Immature natural killer cell (primary cell): ENCODE results near the gene HTR1D. TPM values are rescaled to one million over a fixed set of nuclear protein-coding genes. Genes with fewer than 3 reads are reported as not detected.
"Not testable (repeated sequence)": the region's sequence is repeated elsewhere in the genome, so short reads cannot be mapped to it uniquely, and the experiment has no call there.

ENCODE experiments used
- DNase-seq, 3 donors: peaks; one replicate each; pipeline ENCODE4 v3.0.0; 2022; ENCODE audit warnings: mixed read lengths in 1 of 3
- H3K27ac Mint-ChIP-seq, 6 donors: one replicate each; pipeline ENCODE4 v1.8.0; 2020; ENCODE audit warnings: mixed read lengths in 6 of 6, mild to moderate bottlenecking in 5 of 6, inconsistent platforms in 4 of 6, moderate library complexity in 3 of 6
- H3K27me3 Mint-ChIP-seq, 3 donors: one replicate each; pipeline ENCODE4 v1.8.0; 2020 to 2021; ENCODE audit warnings: low read depth in 3 of 3, mild to moderate bottlenecking in 3 of 3, mixed read lengths in 3 of 3, moderate library complexity in 3 of 3, inconsistent platforms in 1 of 3
- H3K36me3 Mint-ChIP-seq, 3 donors: one replicate each; pipeline ENCODE4 v1.8.0; 2020; ENCODE audit warnings: mixed read lengths in 3 of 3, inconsistent platforms in 2 of 3, mild to moderate bottlenecking in 2 of 3
- H3K4me1 Mint-ChIP-seq, 2 donors: one replicate each; pipeline ENCODE4 v1.8.0; 2020; ENCODE audit warnings: inconsistent platforms in 2 of 2, mild to moderate bottlenecking in 2 of 2, mixed read lengths in 2 of 2, moderate library complexity in 1 of 2
- H3K4me3 Mint-ChIP-seq, 5 donors: one replicate each; pipeline ENCODE4 v1.8.0; 2020; ENCODE audit warnings: mild to moderate bottlenecking in 5 of 5, mixed read lengths in 5 of 5, inconsistent platforms in 3 of 5, moderate library complexity in 3 of 5
- H3K9me3 Mint-ChIP-seq, 6 donors: one replicate each; pipeline ENCODE4 v1.8.0; 2020; ENCODE audit warnings: mild to moderate bottlenecking in 6 of 6, mixed read lengths in 6 of 6, inconsistent platforms in 4 of 6, moderate library complexity in 3 of 6
- polyA plus RNA-seq, 3 donors: library from polyadenylated mRNA; unstranded; fragments of 300-500 nt; fragmentation: Illumina TruSeq; gene quantifications; one replicate each; pipeline ENCODE4 v1.2.3, GENCODE V29; 2021

HTR1D gene, protein sequence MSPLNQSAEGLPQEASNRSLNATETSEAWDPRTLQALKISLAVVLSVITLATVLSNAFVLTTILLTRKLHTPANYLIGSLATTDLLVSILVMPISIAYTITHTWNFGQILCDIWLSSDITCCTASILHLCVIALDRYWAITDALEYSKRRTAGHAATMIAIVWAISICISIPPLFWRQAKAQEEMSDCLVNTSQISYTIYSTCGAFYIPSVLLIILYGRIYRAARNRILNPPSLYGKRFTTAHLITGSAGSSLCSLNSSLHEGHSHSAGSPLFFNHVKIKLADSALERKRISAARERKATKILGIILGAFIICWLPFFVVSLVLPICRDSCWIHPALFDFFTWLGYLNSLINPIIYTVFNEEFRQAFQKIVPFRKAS
- not detected for polyA plus RNA-seq

DNA sequence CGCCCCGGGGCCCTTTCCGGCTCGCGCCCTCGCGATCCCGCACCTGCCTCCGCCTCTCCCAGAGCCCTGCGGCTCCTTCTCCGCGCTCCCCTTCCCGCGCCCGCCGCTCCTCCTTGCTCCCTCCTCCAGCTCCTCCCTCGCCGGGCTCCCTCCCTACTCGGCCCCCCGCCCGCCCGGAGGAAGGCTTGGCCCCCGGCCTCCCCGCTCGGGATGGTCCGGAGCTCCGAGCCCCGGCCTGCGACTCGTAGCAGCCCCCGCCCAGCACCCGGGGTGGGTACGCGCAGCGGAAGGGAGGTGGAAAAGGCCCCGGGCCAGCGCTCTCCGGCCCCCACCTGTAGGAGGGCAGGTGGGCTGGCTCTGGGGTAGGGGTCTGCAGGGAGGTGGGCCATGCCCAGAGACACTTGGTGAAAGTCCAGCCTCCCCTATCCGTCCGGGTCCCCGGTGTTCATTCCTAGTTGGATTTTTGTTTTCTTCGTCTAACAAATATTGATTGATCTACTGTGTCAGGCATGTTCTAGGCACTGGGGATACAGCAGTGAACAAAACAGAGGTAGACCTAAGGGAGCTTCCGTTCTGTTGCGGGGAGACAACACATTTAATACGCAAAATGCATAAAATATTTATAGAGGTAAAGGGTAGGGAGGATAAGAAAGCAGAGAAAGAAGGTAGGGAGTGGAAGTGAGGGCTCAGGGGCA, at the start of gene HTR1D:
HTR1D (minus strand) TSS at position 82 of the 695 bp plus-strand sequence. CDS start 23,283 bp downstream, outside the sequence.
- no peak for DNase-seq
- Mint-ChIP-seq H3K27me3 (peaks cover 6 to 22% (median 12%) of the 10 kb centered on the region in 3 donors), H3K27ac (no peak within 1 kb of the TSS), H3K9me3 (no peaks in the 10 kb centered on the region), H3K4me3 (peak within 1 kb of the TSS in 3 of 5 donors; percentile 13 to 28 (median 27)), H3K36me3 (peaks cover 0 to 4% (median 0%) of the 10 kb centered on the region in 3 donors), H3K4me1 (peaks cover 9 to 11% of the 10 kb centered on the region in 2 donors)

DNA sequence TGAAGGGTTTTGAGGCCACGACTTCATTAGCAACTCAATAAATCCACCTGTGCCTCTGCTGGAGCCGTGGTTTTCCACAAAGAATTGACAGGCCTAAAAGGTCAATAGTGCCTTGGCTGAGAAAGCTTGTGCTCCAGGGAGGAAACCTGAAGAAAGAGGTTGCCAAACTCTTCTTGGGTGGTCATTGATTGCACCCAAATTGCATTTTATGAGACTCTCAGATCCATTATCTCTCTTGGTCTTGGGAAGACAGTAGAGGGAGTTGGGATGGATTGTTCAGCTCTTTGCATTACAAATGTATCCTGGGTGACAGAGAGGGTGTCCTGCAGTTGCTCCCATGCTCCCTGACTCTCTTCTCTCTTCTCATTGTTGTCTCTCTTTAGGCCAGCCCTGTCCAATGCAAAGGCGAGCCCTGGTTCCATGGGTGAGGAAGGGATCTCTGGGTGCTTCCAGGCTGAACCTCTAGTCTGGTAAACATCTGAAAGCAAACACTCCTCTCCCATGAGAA, 46.1 kb upstream of the HTR1D start:
- no peak overlapping the region for H3K27ac Mint-ChIP-seq
- H3K27me3 Mint-ChIP-seq, result peaks cover 0 to 4% (median 0%) of the 10 kb centered on the region in 3 donors
- no peak for DNase-seq
- no peaks in the 10 kb centered on the region for H3K4me1 Mint-ChIP-seq
- H3K9me3 Mint-ChIP-seq, result no peaks in the 10 kb centered on the region
- no peak overlapping the region for H3K4me3 Mint-ChIP-seq
- no peaks in the 10 kb centered on the region for H3K36me3 Mint-ChIP-seq

DNA sequence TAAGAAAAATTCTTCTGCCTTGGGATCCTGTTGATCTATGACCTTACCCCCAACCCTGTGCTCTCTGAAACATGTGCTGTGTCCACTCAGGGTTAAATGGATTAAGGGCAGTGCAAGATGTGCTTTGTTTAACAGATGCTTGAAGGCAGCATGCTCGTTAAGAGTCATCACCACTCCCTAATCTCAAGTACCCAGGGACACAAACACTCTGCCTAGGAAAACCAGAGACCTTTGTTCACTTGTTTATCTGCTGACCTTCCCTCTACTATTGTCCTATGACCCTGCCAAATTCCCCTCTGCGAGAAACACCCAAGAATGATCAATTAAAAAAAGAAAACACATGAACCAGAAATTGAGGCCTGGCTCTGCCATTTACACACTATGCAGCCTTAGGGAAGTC, 40.8 kb upstream of the HTR1D start:
- H3K9me3 Mint-ChIP-seq, H3K4me3 Mint-ChIP-seq, H3K36me3 Mint-ChIP-seq, H3K27ac Mint-ChIP-seq, DNase-seq, H3K27me3 Mint-ChIP-seq, H3K4me1 Mint-ChIP-seq: not testable (repeated sequence)

DNA sequence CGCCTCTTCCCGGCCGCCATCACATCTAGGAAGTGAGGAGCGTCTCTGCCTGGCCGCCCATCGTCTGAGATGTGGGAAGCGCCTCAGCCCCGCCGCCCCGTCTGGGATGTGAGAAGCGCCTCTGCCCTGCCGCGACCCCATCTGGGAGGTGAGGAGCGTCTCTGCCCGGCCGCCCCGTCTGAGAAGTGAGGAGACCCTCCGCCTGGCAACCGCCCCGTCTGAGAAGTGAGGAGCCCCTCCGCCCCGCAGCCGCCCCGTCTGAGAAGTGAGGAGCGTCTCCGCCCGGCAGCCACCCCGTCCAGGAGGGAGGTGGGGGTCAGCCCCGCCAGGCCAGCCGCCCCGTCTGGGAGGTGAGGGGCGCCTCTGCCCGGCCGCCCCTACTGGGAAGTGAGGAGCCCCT, 40.1 kb upstream of the HTR1D start:
- DNase-seq, H3K4me3 Mint-ChIP-seq, H3K36me3 Mint-ChIP-seq, H3K27me3 Mint-ChIP-seq, H3K4me1 Mint-ChIP-seq, H3K9me3 Mint-ChIP-seq, H3K27ac Mint-ChIP-seq: not testable (repeated sequence)

DNA sequence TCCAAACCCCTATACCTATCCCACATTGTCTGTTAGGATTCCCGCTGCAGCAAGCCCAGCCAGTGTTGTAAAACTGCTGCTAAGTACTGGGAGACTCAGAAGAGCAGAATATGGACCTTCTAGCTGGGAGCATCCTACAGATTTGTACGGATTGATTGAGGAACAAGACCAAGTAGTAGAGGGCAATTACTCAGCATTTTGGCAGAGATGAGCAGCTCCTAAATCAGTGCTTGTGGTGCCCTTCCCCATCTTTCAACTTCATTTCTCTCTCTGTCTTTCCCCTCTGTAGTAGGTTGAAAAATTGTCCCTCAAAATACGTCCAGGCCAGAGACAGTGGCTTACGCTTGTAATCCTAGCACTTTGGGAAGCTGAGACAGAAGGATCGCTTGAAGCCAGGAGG, 37.3 kb upstream of the HTR1D start:
- no peak for DNase-seq
- Mint-ChIP-seq H3K4me3 (no peak overlapping the region), H3K27ac (no peak overlapping the region), H3K4me1 (no peaks in the 10 kb centered on the region), H3K36me3 (peaks cover 0 to 3% (median 0%) of the 10 kb centered on the region in 3 donors), H3K9me3 (peaks cover 0 to 2% (median 0%) of the 10 kb centered on the region in 6 donors), H3K27me3 (peaks cover 2 to 4% (median 2%) of the 10 kb centered on the region in 3 donors)

DNA sequence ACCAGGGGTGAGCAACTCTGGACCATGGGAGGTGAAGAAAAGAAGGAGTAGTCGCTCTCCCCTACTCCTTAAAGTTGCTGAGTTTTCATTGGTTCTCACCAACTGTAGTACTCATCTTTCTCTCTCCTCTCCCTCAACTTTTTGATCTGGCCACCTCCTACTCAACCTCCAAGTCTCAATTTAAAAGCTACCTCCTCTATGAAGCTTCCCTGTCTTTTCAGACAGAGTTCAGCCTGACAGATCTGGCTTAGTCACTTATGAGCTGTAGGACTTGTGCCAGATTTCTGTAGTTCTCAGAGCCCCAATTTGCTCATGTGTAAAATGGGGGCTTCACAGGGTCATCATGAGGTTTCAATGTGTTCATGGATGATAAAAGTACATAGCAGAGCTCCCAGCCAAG, 34.5 kb upstream of the HTR1D start:
- Mint-ChIP-seq H3K27me3 (peaks cover 2 to 6% (median 4%) of the 10 kb centered on the region in 3 donors), H3K27ac (no peak overlapping the region), H3K4me3 (no peak overlapping the region), H3K36me3 (peaks cover 0 to 5% (median 0%) of the 10 kb centered on the region in 3 donors), H3K9me3 (peaks cover 0 to 6% (median 0%) of the 10 kb centered on the region in 6 donors), H3K4me1 (peaks cover 5 to 6% of the 10 kb centered on the region in 2 donors)
- no peak for DNase-seq

DNA sequence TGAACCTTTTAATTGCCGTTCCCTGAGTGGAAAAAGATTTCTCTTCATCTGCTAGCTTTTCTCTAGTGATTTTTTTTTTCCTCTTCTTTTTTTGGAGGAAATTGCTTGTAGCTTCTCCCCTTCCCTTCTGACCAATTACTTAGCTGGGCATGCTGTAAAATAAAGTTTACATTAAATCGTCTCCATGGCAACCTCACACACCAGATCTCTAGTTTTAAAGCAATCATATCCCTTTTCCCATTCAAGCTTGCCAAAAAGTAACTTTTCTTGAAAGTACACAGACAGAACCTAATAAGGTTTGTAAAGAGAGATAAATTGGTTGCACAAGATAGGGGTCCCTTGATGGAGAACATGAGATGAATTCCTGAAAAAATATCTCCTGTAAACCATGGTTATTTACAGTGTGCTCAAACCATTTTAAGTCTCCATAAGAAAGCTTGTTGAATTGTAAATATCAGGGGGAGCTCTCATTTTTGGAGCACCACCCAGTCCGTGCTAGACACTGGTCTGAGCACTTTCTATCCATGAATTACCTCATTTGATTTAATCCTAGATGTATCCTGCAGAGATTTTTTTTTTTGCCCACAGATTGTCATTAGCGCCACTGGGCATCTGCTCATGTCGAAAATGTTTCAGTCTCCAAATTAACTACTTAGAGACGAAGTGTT, 32.6 kb upstream of the HTR1D start:
- Mint-ChIP-seq H3K36me3 (peaks cover 0 to 5% (median 0%) of the 10 kb centered on the region in 3 donors), H3K4me3 (peak overlapping the region in 1 of 5 donors; percentile 25), H3K27me3 (peaks cover 2 to 7% (median 4%) of the 10 kb centered on the region in 3 donors), H3K9me3 (peaks cover 0 to 6% (median 0%) of the 10 kb centered on the region in 6 donors), H3K27ac (no peak overlapping the region), H3K4me1 (peaks cover 5 to 6% of the 10 kb centered on the region in 2 donors)
- no peak for DNase-seq

DNA sequence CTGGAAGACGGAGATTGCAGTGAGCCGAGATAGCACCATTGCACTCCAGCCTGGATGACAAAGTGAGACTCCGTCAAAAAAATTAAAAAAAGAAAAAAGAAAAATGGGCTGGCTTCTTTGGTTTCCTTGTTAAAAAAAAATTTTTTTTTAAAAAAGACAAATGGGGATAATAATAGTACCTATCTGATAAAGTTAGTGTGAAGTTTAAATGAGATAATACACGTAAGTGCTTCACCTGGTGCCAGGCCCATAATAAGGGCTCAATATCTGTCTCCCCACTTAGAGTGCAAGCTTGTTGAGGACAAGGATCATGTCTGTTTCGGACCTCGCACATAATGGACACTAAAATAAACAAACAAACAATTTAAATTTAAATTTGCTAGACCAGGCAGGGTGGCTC, 30.0 kb upstream of the HTR1D start:
- peaks cover 2 to 7% (median 3%) of the 10 kb centered on the region in 3 donors for H3K27me3 Mint-ChIP-seq
- no peak overlapping the region for H3K27ac Mint-ChIP-seq
- H3K4me1 Mint-ChIP-seq, result peaks cover 5 to 6% of the 10 kb centered on the region in 2 donors
- H3K4me3 Mint-ChIP-seq, result no peak overlapping the region
- DNase-seq, result no peak
- peaks cover 0 to 5% (median 0%) of the 10 kb centered on the region in 3 donors for H3K36me3 Mint-ChIP-seq
- H3K9me3 Mint-ChIP-seq, result peaks cover 0 to 6% (median 0%) of the 10 kb centered on the region in 6 donors

DNA sequence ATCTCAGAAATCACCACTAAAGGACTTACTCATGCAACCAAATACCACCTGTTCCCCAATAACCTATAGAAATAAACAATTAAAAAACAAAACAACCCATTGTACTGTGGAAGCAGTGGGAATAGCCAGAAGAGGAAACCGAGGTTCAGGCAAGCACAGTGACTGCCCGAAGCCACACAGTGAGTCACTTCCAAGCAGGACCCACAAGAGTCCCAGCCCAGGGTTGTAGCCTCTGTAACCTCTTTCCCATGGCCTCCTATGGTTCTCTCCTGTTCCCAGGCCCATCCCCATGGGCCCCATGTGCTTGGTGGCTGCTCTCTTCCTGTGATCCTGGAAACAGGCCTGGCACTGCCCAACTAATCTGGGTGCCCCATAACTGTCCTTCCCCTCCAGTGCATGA, 29.0 kb upstream of the HTR1D start:
- no peak for DNase-seq
- Mint-ChIP-seq H3K27me3 (peaks cover 2 to 7% (median 3%) of the 10 kb centered on the region in 3 donors), H3K27ac (no peak overlapping the region), H3K4me3 (no peak overlapping the region), H3K36me3 (peaks cover 0 to 5% (median 0%) of the 10 kb centered on the region in 3 donors), H3K9me3 (peaks cover 0 to 6% (median 0%) of the 10 kb centered on the region in 6 donors), H3K4me1 (peaks cover 5 to 6% of the 10 kb centered on the region in 2 donors)

DNA sequence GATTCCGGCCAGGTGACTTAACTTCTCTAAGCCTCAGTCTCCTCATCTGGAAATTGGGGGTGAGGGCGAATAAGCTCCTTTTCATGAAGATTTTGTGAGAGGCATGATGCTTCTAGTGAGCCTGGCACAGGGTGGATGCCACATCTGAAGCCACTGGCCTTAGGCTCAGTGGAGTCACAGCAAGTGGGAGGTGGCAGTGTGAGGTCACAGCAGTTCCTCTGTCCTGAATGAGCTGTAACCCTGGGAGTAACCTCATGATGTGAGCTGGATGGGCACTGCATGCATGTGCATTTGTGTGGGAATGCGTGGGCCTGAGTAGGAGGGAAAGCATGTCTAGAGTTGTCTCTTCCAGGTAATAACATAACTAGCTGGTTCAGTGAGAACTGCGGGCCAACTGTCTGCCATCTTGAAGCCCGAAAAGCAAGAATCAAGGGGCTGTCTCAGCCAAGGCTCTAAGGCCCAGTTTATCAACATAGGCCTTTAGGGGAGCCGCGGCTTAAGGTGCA, 27.0 kb upstream of the HTR1D start:
- Mint-ChIP-seq H3K36me3 (no peaks in the 10 kb centered on the region), H3K9me3 (peaks cover 0 to 6% (median 0%) of the 10 kb centered on the region in 6 donors), H3K27ac (no peak overlapping the region), H3K4me1 (peaks cover 5 to 6% of the 10 kb centered on the region in 2 donors), H3K27me3 (peaks cover 0 to 3% (median 0%) of the 10 kb centered on the region in 3 donors), H3K4me3 (no peak overlapping the region)
- no peak for DNase-seq

DNA sequence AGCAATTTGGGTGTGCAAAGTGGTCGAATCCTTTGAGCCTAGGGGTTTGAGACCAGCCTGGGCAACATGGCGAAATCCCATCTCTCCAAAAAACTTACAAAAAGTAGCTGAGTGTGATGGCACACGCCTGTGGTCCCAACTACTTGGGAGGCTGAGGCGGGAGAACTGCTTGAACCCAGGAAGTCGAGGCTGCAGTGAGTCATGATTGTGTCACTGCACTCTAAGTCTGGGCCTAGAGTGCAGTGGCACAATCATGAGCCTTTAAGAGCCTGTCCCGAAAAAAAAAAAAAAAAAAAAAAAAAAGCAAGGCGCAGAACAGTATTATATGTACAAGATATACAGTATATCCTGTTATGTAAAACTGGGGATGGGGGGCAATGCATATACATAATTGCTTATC, 25.1 kb upstream of the HTR1D start:
- Mint-ChIP-seq H3K27me3 (peaks cover 0 to 6% (median 3%) of the 10 kb centered on the region in 3 donors), H3K36me3 (no peaks in the 10 kb centered on the region), H3K4me3 (no peak overlapping the region), H3K4me1 (no peaks in the 10 kb centered on the region), H3K9me3 (no peaks in the 10 kb centered on the region), H3K27ac (no peak overlapping the region)
- no peak for DNase-seq

DNA sequence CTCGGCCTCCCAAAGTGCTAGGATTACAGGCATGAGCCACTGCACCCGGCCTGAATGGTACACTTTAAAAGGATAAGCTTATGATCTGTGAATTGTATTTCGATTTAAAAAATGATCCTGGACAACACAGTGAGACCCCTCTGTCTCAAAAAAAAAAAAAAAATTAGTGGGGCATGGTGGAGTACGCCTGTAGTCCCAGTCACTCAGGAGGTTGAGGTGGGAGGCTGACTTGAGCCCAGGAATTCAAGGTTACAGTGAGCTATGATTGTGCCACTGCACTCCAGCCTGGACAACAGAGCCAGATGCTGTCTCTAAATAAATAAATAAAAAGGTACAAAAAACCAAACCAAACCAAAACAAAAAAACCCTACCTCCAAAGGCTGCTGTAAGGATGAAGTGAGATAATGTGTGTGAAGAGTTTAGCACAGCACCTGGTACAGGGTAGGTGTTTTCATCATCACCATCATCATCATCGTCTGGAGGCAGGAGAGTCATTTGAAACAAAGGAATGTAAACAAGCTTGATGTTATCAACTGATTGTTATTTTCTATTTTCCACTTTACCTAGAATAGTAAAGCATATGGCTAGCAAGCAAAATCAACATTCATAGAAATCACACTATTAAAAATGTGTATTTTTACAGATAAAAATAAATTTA, 22.5 kb upstream of the HTR1D start:
- DNase-seq, result no peak
- H3K9me3 Mint-ChIP-seq, result no peaks in the 10 kb centered on the region
- H3K27me3 Mint-ChIP-seq, result peaks cover 0 to 6% (median 0%) of the 10 kb centered on the region in 3 donors
- no peak overlapping the region for H3K4me3 Mint-ChIP-seq
- no peaks in the 10 kb centered on the region for H3K36me3 Mint-ChIP-seq
- no peaks in the 10 kb centered on the region for H3K4me1 Mint-ChIP-seq
- H3K27ac Mint-ChIP-seq, result no peak overlapping the region

DNA sequence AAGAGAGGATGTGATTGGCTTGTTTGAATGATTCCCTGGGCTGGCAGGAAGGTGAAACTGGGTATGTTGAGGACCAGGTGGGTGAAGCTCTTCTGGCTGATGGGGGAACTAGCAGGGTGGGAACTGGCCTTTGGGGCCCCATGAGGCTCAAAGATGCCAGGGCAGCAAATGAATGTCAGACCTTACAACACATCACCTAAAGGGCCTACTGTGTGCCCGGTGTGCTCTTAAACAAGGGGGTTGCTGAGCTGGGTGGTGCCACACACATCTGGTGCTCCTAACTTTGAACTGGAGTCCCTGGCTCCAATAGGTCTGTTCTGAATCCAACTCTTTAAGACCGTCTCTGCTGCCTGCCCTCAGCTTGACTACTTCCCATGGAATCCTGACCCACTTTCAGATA, 21.3 kb upstream of the HTR1D start:
- DNase-seq, result no peak
- peaks cover 0 to 6% (median 0%) of the 10 kb centered on the region in 3 donors for H3K27me3 Mint-ChIP-seq
- no peaks in the 10 kb centered on the region for H3K36me3 Mint-ChIP-seq
- H3K9me3 Mint-ChIP-seq, result no peaks in the 10 kb centered on the region
- H3K4me3 Mint-ChIP-seq, result no peak overlapping the region
- H3K4me1 Mint-ChIP-seq, result no peaks in the 10 kb centered on the region
- no peak overlapping the region for H3K27ac Mint-ChIP-seq
